ENCODE results near the gene DNAJC22.

Gene DNAJC22

DNA sequence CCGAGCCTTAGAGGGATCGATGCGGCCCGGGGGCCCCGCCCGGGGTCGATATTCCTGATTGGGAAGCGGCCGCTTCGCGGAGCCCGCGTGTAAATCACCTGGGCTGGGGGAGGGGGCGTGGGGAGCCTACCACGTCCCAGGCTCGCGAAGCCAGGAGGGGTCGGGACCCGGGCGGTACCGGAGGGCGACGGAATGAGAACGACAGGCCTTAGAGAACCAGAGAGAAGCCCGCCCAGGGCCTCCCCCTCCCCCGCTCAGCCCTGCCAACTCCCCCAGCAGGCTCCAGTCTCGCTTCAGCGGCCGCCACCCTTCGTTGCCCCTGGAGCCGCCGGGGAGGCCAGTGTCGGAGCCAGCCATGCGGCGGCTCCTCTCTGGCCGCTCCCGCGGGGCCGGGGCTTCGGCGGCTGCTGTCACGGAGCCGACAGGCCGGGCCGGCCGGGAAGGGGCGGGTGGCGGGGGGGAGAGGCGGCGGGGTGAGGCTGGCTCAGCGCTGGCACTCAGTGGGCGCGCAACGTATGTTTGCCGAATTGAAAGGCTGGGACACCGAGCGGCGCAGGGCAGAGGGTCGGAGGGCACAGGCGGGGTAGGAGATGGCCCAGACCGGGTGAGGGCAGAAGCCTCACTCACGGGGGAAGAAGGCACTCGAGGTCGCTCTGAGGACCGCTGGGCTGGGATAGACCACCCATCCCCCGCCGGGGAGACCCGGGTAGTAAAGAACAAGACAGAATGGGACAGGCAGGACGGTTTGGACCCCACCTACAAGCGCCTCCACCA is 1.4 kb upstream of the DNAJC22 start:
- DNase-seq (ENCODE audit: low read depth) = no peak

- DNase-seq (ENCODE audit: low read depth) = no peak
Measured at GRCh38 chr12:49345825-49346658, 646 bp upstream of the DNAJC22 start.

DNA sequence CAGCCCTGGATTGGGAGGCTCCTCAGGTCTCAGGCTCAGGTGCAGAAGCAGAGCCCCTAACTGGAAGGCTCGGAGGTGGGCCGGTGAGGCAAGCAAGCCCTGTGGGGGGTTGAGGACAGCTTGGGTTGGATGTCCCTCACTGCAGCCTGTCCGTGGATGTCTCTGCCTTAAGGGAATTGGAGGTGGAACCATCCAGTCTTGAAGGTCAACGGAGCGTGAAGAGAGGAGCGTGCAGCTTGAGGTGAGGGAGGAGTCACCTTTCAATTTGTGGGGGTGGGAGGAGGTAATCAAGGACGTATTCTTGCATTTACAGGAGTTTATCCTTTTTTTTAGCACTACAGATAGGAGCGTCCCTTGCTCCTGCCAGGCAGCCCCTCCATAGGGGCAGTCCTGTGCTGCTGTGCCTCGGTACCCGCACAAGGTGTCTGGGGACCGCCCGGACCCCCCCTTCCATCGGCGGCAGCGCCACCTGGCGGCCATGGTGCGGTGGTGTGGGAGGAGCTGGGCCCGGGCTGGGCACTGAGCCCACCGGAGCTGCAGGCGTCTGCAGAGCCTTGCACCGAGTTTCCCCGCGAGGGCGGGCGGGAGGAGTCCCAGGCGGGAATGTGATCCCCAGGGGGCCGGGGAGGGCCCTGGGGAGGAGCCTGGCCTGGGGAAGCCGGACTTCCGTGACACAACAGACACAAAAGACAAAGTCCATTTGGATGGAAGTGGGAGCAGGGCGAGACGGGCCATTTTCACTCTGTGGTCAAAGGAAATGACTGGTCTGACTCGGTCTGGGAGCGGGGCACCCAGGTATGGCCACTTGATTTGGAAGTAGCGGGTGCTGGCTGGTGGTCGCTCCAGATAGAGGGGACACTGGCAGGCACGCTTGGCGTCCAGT is 864 bp downstream of the DNAJC22 start:
- peak; percentile 75 for DNase-seq (ENCODE audit: low read depth)

GRCh38 chr12:49348781-49349180 is 2.1 kb downstream of the DNAJC22 start:
- DNase-seq (ENCODE audit: low read depth) = no peak

- no peak for DNase-seq (ENCODE audit: low read depth)
Measured at GRCh38 chr12:49349266-49349665, 2.6 kb downstream of the DNAJC22 start.

DNA sequence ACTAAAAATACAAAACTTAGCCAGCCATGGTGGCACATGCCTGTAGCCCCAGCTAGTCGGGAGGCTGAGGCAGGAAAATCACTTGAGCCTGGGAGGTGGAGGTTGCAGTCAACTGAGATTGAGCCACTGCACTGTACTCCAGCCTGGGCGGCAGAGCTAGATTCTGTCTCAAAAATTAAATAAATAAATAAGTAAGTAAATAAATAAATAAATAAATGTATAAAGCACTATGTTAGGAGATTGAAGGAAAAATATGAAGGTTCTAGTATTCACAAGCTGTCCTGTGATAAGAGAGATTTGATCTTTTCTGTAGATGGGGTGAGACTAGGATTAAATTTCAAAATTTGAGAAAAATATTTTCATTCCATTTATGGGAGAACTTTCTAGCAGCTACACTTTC is 5.7 kb downstream of the DNAJC22 start:
- no peak for DNase-seq (ENCODE audit: low read depth)

- no peak for DNase-seq (ENCODE audit: low read depth)
Measured at GRCh38 chr12:49355913-49356312, 9.2 kb downstream of the DNAJC22 start.

GRCh38 chr12:49357103-49357678 is 10.5 kb downstream of the DNAJC22 start:
- no peak for DNase-seq (ENCODE audit: low read depth)

GRCh38 chr12:49358483-49359141 is 11.9 kb downstream of the DNAJC22 start:
- no peak for DNase-seq (ENCODE audit: low read depth)

DNA sequence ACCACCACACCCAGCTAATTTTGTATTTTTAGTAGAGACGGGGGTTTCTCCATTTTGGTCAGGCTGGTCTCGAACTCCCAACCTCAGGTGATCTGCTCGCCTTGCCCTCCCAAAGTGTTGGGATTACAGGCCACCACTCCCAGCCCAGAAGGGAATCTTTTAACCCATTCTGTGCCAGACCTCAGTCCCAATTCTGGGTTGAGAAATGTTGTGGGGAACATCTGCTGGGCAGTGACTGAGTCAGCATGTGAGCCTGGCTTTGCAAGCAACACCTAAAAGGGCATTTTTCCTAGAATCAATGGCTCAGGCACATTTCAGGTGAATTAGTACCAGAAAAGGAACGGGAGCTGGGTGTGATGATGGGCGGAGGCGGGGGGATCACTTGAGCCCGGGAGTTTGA is 13.0 kb downstream of the DNAJC22 start:
- no peak for DNase-seq (ENCODE audit: low read depth)

- DNase-seq (ENCODE audit: low read depth) = no peak
Measured at GRCh38 chr12:49362077-49362476, 15.4 kb downstream of the DNAJC22 start.

DNA sequence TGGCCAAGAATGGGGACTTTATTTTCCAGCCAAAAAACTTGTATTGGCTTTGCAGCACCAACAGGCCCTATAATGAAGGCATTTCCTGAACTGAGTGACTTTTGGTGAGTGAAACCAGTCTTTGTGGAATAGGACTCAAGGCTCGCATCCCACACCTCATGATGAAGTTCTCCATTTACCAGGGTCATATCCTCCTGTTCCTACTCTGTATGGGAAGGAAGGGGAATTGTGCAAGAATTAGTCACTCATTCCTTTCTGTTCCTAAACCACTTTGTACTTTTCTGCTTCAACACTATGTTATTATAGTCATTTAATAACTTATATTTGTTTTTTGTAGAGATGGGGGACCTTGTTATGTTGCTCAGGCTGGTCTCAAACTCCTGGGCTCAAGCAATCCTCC is 18.3 kb downstream of the DNAJC22 start:
- DNase-seq (ENCODE audit: low read depth) = no peak

DNA sequence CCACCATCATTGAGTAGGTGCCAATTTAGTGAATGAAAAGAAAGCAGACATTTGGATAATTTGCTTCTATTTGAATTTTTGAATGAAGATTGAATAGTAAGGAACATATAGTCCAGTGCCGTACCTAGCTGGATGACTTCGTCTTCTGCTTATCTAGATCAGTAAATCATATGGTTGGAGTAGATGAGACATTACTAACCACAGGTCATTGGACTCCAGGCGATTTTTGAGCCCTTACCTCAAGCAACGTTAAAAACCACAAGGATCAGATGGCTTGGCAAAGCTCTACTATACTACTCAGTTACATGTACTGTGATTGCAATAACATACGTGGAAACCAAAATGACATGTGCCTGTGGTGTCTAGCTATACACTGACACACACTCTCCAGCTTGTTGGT is 18.9 kb downstream of the DNAJC22 start:
- DNase-seq (ENCODE audit: low read depth) = no peak

DNA sequence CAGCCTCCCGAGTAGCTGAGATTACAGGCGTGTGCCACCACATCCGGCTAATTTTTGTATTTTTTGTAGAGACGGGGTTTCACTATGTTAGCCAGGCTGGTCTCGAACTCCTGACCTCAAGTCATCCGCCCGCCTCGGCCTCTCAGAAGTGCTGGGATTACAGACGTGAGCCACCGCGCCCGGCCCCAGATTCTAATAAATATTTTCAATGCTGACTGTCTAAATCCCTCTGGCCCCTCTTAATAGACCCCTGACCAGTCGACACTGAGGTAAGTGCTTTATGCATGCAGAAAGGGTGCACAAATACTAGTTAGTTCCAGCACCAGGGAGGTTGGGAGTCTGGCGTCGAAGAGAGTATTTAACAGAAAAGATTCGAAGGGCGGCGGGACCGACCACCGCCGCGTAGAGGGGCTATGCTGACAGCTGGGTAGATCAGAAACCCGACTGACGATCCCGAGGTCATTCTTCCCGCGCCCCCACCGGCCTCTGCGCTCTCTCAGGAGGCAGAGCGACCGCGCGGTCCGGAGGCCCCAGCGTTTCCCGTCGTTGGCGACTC is 19.5 kb downstream of the DNAJC22 start:
- DNase-seq (ENCODE audit: low read depth) = no peak

DNA sequence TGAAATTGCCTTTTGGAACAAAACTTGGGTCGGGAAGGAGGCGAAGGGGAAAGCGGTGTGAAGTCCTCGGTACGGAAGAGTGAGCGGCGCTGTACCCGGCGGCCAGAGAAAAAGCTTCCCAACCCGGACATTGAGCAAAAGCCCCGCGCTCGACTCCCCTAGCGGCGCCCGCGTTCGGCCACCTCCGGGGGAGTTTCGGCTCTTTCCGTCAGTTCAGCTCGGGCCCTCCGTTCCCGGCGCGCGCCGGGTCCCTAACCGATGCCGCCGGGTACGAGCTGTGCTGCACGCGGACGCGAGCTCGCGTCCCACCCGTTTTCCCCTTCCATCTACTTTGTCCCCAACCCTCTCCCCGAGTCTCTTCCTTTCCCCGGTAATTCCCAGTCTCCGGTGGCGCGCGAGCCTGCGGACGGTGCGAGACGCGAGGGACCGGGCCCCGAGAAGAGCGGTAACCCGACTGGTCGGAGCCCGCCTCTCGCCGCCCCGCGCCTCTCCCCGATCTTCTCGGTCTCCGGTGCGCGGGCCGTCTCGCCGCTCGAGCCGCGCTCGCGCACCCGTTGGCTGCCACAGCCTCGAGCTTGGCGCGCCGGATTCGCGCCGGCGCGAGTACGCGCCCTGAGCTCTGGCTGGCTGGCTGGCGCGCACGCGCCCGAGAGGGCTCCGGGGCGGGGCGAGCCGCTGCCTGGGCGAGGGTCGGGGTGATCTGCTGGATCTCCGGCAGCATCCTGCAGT is 20.1 kb downstream of the DNAJC22 start:
- DNase-seq (ENCODE audit: low read depth) = peak; percentile 92

- DNase-seq (ENCODE audit: low read depth) = no peak
Measured at GRCh38 chr12:49367381-49368239, 20.9 kb downstream of the DNAJC22 start, which contains the start of gene SPATS2. SPATS2 (plus strand) TSS chr12:49367462; CDS start chr12:49461013, 93,551 bp downstream.

DNA sequence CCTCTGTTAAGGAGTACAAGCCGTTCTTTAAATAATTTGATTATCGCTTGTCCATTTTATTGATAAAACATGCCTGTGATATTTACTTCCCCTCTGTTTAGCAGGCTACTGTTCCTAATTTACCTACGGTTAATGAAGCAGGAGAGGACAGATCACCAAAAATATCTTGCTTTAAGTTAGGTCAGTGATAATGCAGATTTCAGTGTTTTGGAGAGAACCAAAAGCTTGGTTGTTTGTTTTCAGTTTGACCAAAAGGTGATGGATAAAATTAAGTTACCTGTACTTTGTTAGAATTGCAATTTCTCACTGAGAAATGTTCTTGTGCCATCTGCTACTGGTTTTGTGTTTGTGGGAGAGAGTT is 21.5 kb downstream of the DNAJC22 start:
- no peak for DNase-seq (ENCODE audit: low read depth)

DNA sequence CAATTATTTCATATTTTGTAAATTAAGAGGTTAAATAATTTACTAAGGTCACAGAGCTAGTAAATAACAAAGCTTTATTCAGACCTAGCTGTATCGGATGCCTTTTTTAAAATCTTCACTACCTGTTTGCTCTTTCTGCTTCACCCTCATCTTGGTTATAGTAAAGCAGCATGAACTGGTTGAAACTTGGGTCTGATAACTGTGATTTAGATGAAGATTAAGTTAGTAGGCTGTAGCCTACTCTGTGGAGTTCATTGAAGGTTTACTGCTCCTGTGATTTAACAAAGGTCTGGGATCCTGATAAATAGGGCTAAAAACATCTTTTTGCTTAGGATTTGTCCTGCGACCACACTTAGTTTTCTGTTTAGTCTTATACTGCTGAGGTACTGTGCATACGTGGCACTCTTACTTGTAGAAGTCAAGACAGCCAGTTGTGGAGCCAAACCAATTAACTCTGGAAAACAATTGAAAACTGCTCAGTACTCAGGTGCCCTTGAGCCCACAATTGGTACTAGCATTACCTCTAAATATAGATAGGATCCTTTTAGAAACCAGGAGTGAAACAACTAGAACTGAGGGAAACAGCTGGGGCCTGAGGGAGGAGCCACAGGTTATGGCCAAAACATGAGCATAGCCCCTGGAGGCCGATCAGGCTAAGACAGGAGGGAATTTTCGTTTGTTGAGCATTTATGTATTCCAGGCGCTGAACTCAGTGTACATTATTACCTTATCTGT is 22.9 kb downstream of the DNAJC22 start:
- DNase-seq (ENCODE audit: low read depth) = no peak

GRCh38 chr12:49370539-49370938 is 23.9 kb downstream of the DNAJC22 start:
- DNase-seq (ENCODE audit: low read depth) = no peak
